Measurements from ENCODE around the gene BRF1.
"Not testable (repeated sequence)": the region's sequence is repeated elsewhere in the genome, so short reads cannot be mapped to it uniquely, and the experiment has no call there.

BRF1 gene

DNA sequence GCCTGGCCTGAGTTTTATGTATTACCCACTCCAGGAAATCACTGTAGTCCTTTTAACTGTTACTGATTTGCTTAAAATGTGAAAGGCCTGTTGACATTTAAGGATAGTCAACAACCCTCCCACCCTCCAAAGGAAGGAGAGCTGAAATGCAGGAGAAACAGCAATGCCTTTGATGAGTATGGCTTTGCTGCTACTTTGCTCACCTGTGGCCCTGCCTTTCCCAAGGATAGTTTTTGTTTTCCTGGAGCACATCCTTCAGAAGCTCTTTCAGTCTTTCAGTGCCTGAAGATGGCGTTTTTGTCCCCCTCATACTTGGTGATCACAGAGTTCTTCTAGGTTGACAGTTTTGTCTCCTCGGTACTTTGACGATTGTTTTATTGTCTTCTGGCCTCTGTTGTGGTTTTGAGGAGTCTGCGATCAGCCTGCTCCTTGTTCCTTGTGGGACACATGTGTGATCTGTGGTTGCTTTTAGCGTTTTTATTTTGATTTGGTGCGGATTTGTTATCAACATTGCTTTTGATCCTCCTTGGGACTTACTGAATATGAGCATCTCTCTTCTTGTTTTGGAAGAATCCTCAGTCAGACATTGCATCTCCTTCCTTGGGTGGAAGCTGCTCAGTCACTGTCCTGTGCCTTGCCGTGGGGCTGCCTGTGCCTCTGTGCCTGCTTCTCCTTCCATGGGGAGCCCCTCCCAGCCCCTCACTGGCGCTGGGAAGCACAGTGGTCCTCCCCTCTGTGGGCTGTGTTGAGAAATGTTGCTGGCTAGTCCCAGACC lies 31.0 kb upstream of the BRF1 start:
- DNase-seq = no peak

DNA sequence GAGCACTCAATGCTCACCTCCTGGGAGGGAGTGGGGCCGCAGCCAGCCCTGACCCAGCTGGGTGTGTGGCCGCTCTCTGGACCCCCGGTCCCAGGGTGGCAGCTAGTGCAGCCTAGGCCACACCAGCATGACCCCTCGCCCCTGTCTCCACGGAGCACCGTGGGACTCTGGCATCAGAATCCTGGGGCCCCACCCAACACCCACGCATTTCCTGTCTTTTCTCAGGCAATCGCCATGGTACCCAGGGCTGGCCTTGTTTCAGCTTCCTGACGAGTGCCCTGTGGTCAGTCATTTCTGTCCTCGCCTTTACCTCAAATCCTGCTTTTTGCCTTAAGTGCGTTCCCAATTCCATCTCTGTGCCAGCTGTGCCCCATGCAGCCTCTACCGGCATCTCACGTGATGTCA lies 29.7 kb upstream of the BRF1 start:
- DNase-seq = no peak

DNA sequence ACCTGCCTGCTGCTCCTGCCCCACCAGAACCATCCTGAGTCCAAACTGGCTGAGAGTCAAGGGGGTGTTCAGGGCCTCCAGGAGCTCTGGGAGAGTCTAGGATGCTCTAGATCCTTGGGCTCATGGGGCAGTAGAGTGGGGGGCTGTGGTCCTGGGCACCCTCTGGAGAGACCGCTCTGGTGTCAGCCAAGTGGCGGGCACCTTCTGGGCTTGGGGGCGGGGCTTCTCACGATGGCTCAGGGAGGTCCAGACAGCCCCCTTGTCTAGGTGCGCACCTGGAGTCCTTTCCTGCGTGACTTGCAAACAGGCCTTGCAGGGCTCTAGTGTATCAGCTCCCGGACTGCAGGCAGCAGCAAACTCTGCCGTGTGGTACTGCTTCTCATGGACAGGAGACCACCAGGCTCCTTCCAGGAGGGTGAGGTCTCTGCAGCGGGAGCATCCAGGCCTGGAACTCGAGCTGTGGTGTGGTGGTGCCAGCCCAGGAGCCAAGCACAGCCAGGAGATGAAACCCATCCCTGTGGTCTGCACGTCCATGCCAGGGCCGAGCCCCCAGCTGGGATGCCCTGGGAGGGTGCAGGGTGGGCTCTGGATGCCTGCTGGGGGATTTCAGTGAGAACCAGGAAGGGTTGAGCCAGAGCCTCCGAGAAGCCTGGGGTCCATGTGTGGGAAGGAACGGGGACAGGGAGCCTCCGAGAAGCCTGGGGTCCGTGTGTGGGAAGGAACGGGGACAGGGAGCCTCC lies 28.8 kb upstream of the BRF1 start:
- no peak for DNase-seq

DNA sequence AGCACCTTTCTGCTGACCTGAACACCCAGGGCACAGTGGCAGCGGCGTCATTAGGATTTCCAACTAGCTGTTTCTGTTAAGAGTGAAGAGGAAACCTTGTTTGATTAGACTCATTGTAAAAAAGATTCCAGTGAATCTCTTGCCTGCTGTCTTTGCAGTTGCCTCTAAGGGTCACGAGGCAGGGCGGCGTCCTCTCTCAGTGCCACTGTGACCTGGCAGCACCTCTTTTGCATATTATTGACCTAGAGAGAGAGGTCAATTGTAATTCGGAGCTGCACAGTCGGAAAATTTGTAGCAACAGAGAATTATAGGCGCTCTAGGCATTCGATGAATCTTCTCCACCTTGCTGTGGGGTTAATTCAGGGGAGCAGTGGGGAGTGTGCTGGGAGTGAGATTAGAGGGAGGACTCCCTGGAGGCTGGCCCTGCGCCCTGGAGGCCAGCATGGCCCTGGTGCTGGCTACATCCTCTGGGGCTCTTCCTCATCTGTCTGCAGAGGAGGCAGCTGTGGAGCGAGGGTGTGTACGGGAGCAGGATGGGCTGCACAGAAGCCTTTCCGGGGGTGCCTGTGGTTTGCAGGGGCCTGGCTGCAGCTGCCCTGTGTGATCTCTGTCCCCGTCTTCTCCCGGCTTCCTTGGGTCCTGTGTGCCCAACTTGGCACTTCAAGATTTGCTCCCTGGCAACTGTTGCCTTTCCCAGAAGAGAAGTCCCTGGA lies 28.0 kb upstream of the BRF1 start:
- DNase-seq = no peak

DNA sequence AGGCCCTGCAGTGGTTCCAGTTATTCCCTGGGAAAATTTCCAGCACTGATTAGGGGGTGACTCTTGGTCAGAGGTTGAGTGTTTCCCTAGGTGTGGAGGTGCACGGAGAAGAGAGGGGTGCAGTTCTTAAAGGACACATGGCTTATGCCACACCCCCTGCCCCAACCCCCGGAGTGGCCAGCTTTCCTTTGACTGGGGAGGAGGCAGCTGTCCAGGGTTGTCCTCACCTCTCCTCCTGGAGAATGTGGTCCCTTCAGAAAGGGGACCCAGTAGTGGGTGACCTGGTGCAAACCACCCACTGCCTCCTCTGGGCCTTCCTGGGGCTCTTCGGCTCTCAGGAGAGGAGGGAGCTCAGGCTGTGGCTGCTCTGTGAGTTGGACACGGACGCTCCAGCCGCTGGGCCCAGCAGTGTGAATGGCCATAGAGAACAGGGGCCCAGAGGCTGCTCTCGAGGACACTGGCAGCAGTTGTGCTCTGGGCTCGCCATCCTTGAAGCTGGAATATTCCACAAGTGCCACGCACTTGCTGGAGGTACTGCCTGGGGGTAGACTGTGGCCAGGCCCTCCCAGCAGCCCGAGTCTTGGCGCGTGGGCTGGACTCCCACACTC lies 27.4 kb upstream of the BRF1 start:
- no peak for DNase-seq

DNA sequence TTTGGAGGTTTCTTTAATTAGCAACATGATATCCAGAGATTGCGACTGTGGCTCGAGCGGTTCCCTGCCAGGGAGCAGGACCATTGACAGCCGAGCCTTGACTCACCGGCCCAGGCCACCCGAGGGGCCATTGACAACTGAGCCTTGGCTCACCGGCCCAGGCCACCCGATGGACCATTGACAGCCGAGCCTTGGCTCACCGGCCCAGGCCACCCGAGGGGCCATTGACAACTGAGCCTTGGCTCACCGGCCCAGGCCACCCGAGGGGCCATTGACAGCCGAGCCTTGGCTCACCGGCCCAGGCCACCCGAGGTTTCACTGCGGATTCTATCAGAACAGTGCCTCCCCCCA lies 26.9 kb upstream of the BRF1 start:
- DNase-seq = not testable (repeated sequence)

DNA sequence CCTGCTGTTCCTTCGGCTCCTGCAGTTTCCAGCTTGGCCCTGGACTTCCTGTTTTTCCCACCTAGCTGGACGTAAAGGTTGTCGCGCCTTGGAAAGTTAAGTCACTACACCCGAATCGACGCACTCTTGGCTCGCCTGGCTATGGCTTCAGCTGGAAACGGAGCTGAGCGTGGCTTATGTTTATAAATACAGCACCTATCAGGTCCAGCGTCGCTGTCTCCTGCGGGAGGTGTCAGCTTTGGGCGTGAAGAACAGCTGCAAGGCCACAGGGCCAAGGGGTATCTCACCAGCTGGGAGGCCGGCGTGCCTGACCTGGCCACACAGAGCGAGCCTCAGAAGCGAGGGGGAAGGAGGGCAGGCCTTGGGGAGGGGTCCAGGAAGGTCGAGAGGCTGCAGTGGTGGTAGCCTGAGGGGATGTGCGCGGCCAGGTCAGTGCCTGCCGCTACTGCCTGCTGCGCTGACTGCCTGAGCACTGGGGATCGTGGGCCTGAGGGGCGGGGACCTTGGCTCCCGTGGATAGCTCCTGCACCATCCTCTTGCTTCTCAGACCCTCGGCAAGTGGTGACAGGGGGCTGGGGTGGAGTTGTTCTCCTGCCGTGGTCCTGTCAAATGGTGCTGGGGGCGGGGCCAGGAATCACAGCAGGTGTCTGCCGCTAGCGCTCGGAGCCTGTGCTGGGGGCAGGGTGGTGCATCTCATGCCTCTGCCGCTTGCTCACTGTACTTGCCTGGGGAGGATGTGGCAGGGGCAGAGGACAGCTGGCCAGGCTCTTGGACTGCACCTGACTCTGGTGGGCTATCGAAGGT lies 26.3 kb upstream of the BRF1 start:
- DNase-seq = no peak

DNA sequence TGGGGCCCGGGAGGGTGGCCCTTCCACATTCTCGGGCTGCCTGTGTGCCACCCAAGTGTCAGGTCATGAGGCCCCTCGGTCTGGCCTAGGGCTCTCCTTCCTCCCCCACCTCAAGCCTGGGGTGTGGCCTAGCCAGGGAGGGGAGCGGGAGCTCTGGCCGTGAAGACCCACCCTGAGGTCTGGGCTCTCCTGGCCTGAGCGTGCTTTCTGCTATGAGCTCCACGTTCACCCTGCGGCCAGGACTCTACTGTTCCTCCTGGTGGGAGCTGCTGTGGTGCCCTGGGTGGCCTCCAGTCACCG lies 25.7 kb upstream of the BRF1 start:
- DNase-seq = no peak

DNA sequence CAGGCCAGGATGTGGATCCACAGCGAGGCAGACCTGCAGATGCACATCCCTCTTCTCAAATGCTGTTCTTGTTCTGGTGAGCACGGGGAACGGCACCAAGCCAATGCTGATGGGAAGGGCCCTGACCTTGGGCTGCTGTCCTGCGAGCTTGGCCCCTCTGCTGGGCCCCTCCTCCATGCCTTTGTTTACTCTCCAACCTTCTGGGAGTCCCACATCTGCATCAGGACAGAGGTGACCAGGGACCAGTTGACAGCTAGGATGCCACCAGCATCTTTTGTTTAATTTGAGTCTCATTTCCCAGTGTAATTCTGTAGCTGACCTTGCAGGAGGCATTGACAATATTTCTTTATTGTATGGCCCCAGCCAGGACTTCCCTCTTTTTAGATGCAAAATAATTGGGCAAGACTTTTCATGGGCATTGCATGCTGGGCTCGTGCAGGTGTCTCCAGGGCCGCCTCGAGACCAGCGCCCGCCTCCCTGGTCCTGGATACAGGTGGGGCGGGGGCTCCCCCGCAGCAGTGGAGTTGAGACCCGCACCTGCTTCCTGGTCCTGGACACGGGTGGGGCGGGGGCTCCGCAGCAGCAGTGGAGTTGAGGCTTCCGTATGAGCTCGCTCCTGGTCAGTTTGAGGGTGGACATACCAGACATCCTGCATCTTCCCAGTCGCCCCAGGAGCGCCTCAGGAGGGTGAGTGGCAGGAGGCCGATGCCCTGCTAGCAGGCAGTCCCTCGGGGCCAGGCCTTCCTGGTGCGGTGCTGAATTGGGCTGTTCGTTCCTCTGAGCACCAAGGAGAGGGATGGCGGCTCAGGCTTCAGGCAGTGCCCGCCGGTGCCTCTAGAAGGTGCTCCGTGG lies 25.1 kb upstream of the BRF1 start:
- DNase-seq = no peak

DNA sequence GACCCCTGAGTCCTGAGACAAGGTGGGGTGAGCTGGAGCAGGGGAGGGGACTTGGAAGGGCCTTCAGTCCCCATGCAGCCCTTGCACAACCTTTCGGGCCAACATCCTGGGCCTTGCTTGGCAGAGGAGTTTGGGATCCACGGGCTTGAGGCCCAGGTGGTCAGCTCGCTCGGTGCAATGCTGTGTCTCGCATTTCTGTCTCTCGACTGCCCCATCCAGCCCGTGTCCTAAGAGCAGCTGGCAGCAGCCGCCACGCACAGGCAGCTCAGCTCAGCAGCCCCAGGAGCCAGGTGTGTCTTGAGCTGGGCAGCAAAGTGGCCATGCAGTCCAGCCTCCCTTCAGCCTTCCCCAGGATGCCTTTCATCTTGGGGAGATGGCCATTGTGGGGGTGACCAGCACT lies 24.5 kb upstream of the BRF1 start:
- DNase-seq = no peak

DNA sequence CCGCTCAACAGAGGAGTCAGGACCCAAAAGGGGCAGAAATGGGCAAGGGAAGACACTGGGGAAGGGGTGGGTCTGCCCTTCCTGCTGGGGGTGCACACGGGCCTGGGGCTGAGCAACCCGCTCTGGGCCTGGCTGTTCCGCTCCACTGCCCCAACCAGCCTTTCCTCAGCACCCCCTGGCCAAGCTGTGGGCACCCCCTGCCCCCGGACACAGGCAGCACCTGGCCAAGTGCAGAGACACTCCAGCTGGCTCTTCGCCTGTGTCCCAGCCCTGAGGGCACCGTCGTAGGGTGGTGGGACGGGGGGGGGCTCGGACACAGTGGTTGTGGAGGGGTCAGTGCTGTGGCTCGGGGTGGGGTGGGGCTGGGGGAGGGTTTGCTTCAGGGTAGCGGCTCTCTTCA lies 24.1 kb upstream of the BRF1 start:
- no peak for DNase-seq

DNA sequence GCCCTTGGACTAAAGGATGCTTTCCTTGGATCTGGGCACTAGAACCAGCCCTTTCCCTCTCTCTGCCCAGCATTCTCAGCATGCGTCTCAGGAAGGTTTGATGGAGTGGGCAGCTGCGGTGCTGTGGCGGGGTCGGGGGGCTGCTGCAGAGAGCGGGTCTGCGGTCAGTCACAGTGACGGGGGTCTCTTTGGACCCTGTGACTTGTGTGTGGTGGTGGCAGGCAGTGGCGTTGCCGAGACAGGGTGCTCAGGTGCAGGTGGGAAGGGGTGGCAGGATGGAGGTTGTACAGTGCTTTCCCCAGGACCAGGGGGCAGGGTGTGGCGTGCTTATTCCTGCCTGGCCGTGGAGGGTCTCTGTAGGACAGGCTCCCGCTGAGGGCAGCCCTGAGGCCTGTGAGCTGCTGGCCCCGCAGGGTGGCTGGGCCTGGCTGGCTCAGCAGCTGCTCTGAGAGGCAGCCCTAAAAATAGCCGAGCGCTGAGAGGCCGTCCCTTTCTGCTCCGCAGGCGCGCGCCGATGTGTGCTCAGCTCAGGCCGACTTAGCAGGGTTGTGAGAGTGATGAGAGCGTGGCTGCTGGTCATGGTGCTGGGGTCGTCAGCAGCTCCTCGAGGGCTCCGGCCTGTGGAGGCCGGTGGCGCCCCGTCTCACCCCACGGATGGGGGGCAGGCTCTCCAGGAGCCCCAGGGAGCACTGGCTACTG lies 23.4 kb upstream of the BRF1 start:
- DNase-seq = no peak

DNA sequence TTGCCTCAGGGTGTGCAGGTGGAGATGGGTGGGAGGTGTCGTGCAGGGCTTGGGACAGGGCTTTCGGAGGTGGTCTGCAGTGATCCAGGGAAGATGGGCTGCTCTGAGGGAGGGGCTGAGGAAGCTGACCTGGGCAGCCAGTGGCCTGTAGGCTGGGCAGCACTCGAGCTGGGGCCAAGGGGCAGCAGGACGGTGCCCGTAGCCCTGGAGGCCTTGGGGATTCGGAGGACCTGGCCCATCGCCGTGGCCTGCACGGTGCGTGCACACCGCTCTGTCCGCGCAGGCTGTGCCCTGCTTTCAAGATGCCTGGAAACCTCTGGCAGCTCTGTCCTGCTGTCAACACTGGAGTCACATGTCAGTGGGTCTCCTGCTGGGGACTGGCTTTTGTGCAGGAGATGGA lies 22.9 kb upstream of the BRF1 start:
- no peak for DNase-seq

DNA sequence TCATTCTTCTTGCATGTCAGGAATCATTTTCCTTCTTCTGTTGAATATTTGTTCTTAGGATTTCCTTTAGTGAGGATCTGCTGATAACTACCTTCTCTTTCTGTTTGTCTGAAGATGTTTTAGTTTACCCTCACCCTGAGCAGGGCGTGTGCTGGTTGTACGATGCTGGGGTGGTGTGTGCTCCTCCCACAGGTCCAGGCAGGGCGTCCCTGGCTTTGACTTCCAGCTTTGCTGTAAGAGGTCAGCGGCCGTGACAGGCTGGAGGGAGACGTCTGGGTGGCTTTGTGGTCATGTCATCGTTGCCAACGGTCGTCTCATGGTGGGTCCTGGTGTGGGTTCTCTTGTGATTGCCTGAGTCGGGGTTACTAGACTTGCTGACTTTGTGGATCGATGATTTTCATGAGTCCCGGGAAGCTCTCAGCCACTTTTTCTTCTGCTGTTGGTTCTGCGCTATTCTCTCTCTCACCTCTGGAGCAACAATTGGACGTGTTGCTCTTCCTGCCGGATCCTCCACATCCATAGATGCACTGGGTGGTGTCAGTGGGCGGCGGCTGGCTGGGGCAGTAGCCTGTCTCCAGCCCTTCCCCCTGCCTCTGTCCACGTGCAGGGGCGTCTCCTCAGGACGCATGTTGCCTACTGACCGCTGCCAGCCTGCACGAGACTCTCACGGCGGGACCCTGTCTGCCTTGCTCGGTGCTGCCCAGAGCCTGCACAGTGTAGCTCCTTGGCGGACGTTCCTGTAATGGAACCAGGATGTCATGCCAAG lies 22.2 kb upstream of the BRF1 start:
- DNase-seq = no peak

DNA sequence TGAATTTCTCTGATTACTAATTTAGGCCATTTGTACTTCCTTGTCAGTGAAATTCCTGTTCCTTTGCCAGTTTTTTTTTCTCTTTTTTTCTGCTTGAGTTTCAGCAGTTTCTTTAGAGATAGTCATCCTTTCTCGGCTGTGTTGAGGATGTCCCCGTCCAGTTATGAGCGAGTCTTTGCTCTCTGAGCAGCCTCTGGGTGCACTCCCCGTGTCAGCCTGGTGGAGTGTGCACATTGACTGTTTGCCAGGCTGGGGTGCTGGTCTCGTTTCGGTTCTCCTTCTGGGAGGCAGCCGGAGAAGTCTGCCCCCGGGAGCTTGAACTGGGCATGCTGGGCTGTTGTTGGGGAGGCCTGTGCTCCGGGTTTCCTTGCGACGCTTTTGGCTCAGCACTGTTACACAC lies 16.7 kb upstream of the BRF1 start:
- no peak for DNase-seq

DNA sequence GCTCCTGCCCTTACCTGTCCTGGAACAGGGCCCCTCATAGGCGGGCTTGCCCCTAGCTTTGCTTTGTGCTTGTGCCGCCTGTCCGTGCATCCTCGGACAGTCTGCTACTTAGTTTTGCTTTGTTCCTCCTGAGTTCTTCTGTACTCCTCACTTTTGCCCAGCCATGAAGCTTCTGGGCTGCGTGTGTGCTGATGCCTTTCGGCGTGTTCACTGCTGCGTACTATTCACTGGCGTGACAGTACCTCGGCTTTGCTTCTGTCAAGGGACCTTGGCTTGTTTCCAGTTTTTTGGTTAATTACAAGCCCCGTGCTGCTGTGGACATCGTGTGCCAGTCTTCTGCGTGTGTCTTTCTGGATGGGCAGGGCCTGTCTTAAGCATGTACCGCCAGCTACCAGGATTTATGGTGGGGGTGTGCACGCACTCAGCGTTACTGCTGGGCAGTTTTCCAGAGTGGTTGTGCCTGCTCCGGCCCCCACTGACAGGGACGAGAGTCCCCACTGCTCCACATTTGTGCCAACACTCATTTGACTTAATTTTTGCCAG lies 16.2 kb upstream of the BRF1 start:
- DNase-seq = no peak

DNA sequence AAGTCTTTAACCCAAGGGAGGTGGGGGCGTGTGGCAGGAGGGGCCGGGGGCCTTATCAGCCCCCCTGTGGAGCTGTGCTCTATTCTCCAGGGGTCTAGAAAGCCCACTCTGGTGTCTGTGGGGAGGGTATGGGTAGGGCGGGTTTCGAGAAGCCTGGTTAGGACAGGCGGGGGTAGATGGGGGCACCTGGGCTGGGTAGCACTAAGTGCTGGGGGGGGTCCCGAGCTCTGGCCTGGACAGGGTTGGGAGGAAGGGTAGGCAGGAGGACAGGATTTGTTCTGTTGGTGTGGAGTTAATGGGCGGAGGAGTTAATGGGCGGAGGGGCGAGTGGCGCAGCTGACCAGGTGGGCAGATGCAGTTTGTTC lies 15.8 kb upstream of the BRF1 start:
- DNase-seq = no peak

DNA sequence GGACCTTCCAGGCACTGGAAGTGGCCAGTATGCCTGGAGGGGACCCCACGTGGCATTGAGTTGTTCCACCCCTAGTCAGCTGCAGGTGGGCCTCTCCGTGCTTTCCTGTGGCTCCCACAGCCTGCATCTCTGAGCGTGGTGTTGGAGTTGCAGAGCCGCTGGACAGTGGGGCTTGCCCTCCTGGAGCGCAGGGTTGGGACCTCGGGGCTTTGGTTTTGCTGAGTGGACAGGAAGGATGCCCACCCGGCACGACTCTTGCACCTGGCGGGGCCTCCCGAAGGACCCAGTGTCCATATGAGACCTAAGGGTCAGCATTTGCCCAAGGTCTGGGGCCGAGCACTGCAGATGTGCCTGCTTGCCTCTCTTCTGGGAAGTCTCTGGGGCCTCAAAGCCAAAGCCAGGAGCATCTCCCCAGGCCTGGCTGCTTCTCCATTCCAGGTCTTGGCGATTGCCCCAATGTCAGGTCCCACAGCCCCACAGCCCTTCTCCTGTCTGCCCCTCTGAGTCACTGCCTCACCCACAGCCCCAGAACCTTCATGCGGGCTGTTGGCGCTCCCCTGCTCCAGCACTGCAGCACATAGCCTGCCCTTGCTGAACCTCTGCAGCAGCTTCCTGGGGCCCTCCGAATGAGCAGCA lies 15.3 kb upstream of the BRF1 start:
- DNase-seq = no peak

DNA sequence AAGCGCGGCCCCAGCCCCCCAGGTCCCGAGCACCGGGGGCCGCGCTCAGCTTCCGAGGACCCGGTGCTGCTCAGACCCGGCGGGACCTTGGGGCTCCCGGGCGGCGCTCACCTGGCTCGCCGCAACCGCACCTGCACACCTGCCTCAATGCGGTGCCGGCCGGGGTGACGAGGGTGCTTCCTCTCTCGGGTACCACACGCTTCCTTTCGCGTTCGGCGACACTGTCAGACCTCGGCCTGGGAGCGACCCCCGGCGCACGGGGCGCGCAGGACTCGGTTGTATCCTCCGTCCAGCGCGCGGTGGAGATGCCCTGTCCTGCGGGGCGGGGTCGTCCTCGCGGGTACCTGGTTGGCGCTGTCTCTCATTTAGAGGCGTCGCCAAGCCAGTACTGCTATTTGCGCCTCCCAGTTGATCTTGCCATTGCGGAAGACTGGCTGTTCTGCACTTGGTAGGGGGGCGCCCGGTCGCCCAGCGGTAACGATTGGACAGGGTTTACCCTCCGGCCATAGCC lies 14.5 kb upstream of the BRF1 start:
- DNase-seq = peak; percentile 69

All from activated CD8-positive, alpha-beta memory T cell treated with anti-CD3 and anti-CD28 coated beads, Interleukin-2, amount 50 U/mL, for 48 hours (primary cell).